WTC11 (cell line): ENCODE measurements around the gene SLC35B4. TPM values are rescaled to one million over a fixed set of nuclear protein-coding genes. Genes with fewer than 3 reads are reported as not detected.

Experiments
- ATAC-seq: fragments of 200-7000 bp; cut with Tn5 transposase; 2 replicates; pipeline ENCODE4 v1.10.0; 2021; ENCODE audit warnings: mild to moderate bottlenecking, moderate library complexity
- CTCF ChIA-PET: fragments of 300-600 bp; sonication (Branson Sonifier 250); formaldehyde crosslinking; loops from one replicate; lab custom pipeline; 2021; ENCODE audit warnings: antibody characterized with exemption; lab: Charles Lee
- POLR2A ChIA-PET: fragments of 350-600 bp; sonication (Branson Sonifier 250); formaldehyde crosslinking; loops from one replicate; lab custom pipeline; 2021; ENCODE audit warnings: antibody characterized with exemption; lab: Charles Lee
- DNase-seq: peaks from one replicate; pipeline ENCODE4 v3.0.0; 2021; ENCODE audit warnings: low spot score
- H3K27ac Mint-ChIP-seq: 2 replicates; pipeline ENCODE4 v1.8.0; 2021; ENCODE audit warnings: mixed read lengths
- H3K27me3 Mint-ChIP-seq: 2 replicates; pipeline ENCODE4 v1.8.0; 2021; ENCODE audit warnings: low read depth, mild to moderate bottlenecking, moderate library complexity, mixed read lengths
- H3K36me3 Mint-ChIP-seq: 2 replicates; pipeline ENCODE4 v1.8.0; 2021; ENCODE audit warnings: mixed read lengths
- H3K4me1 Mint-ChIP-seq: 2 replicates; pipeline ENCODE4 v1.8.0; 2022; ENCODE audit warnings: mixed read lengths
- H3K4me3 Mint-ChIP-seq: 2 replicates; pipeline ENCODE4 v1.8.0; 2021; ENCODE audit warnings: mild to moderate bottlenecking, moderate library complexity, mixed read lengths
- H3K9me3 Mint-ChIP-seq: 2 replicates; pipeline ENCODE4 v1.8.0; 2021; ENCODE audit warnings: mixed read lengths
- CREB1 ChIP-seq: sonication (generic); formaldehyde crosslinking; IDR thresholded peaks from 2 replicates; pipeline ENCODE4 v1.8.0; 2023; ENCODE audit warnings: mild to moderate bottlenecking, missing genetic modification reagents
- EMX1 ChIP-seq: fragments of 250-450 bp; sonication (Bioruptor Pico); IDR thresholded peaks from 2 replicates; pipeline ENCODE4 v1.8.0; 2021; ENCODE audit warnings: mild to moderate bottlenecking
- FOXJ3 ChIP-seq: sonication (generic); formaldehyde crosslinking; IDR thresholded peaks from 2 replicates; pipeline ENCODE4 v1.9.0; 2021; ENCODE audit warnings: missing genetic modification reagents, mild to moderate bottlenecking, borderline replicate concordance
- FOXK1 ChIP-seq: sonication (generic); formaldehyde crosslinking; IDR thresholded peaks from 2 replicates; pipeline ENCODE4 v1.8.0; 2022; ENCODE audit warnings: mild to moderate bottlenecking, moderate library complexity, missing genetic modification reagents
- GRHL2 ChIP-seq: fragments of 250-450 bp; sonication (Bioruptor Pico); IDR thresholded peaks from 2 replicates; pipeline ENCODE4 v1.8.0; 2022; ENCODE audit warnings: mild to moderate bottlenecking, moderate library complexity; ENCODE audit not compliant: insufficient replicate concordance, severe bottlenecking
- IRF2 ChIP-seq: sonication (generic); formaldehyde crosslinking; IDR thresholded peaks from 2 replicates; pipeline ENCODE4 v1.8.0; 2022; ENCODE audit warnings: low read depth, missing genetic modification reagents, borderline replicate concordance
- MYBL2 ChIP-seq: sonication (generic); formaldehyde crosslinking; IDR thresholded peaks from 2 replicates; pipeline ENCODE4 v1.8.1; 2023; ENCODE audit warnings: mild to moderate bottlenecking, moderate library complexity, missing genetic modification reagents
- NFATC4 ChIP-seq: fragments of 250-450 bp; sonication (Bioruptor Pico); IDR thresholded peaks from 2 replicates; pipeline ENCODE4 v1.9.0; 2021; ENCODE audit warnings: mild to moderate bottlenecking
- NFE2L1 ChIP-seq: sonication (generic); formaldehyde crosslinking; IDR thresholded peaks from 2 replicates; pipeline ENCODE4 v1.8.1; 2023; ENCODE audit warnings: missing genetic modification reagents
- NFYB ChIP-seq: sonication (generic); formaldehyde crosslinking; conservative IDR thresholded peaks from 2 replicates; pipeline ENCODE4 v1.8.0; 2022; ENCODE audit warnings: low read depth, missing genetic modification reagents
- PRRX2 ChIP-seq: fragments of 250-450 bp; sonication (Bioruptor Pico); IDR thresholded peaks from 2 replicates; pipeline ENCODE4 v1.8.0; 2021; ENCODE audit warnings: mild to moderate bottlenecking
- RORB ChIP-seq: fragments of 250-450 bp; sonication (Bioruptor Pico); IDR thresholded peaks from 2 replicates; pipeline ENCODE4 v1.9.0; 2021; ENCODE audit warnings: mild to moderate bottlenecking
- SP1 ChIP-seq: sonication (generic); formaldehyde crosslinking; conservative IDR thresholded peaks from 2 replicates; pipeline ENCODE4 v1.8.1; 2022; ENCODE audit warnings: missing genetic modification reagents
- TEAD1 ChIP-seq: sonication (generic); formaldehyde crosslinking; IDR thresholded peaks from 2 replicates; pipeline ENCODE4 v1.8.0; 2022; ENCODE audit warnings: mild to moderate bottlenecking, missing genetic modification reagents
- TEAD4 ChIP-seq: sonication (generic); formaldehyde crosslinking; IDR thresholded peaks from 2 replicates; pipeline ENCODE4 v1.8.0; 2022; ENCODE audit warnings: mild to moderate bottlenecking, missing genetic modification reagents
- ZNF138 ChIP-seq: sonication (generic); formaldehyde crosslinking; conservative IDR thresholded peaks from 2 replicates; pipeline ENCODE4 v1.8.1; 2022; ENCODE audit warnings: mild to moderate bottlenecking, moderate library complexity, missing genetic modification reagents
- ZNF219 ChIP-seq: sonication (generic); formaldehyde crosslinking; IDR thresholded peaks from 2 replicates; pipeline ENCODE4 v1.8.0; 2023; ENCODE audit warnings: missing genetic modification reagents, mild to moderate bottlenecking, borderline replicate concordance
- ZNF232 ChIP-seq: sonication (generic); formaldehyde crosslinking; IDR thresholded peaks from 2 replicates; pipeline ENCODE4 v1.8.0; 2022; ENCODE audit warnings: mild to moderate bottlenecking, missing genetic modification reagents
- ZNF317 ChIP-seq: sonication (generic); formaldehyde crosslinking; IDR thresholded peaks from 2 replicates; pipeline ENCODE4 v1.8.1; 2023; ENCODE audit warnings: low read depth, mild to moderate bottlenecking, moderate library complexity, missing genetic modification reagents, borderline replicate concordance
- ZNF423 ChIP-seq: fragments of 250-450 bp; sonication (Bioruptor Pico); IDR thresholded peaks from 2 replicates; pipeline ENCODE4 v2.1.2; 2022; ENCODE audit warnings: mild to moderate bottlenecking, moderate library complexity
- total RNA-seq: library from RNA; stranded (reverse); gene quantifications from 3 replicates; pipeline ENCODE4 v1.2.3, GENCODE V29; 2021
- TF ChIP-seq, protein P1 (sequence below): fragments of 250-450 bp; sonication (Bioruptor Pico); IDR thresholded peaks from 2 replicates; pipeline ENCODE4 v1.9.0; 2021; ENCODE audit warnings: mild to moderate bottlenecking
- TF ChIP-seq, protein P2 (sequence below): sonication (generic); formaldehyde crosslinking; IDR thresholded peaks from 2 replicates; pipeline ENCODE4 v1.8.1; 2023; ENCODE audit warnings: mild to moderate bottlenecking, missing genetic modification reagents, moderate library complexity
- TF ChIP-seq, protein P3 (sequence below): sonication (generic); formaldehyde crosslinking; IDR thresholded peaks from 2 replicates; pipeline ENCODE4 v1.8.1; 2022; ENCODE audit warnings: missing genetic modification reagents, borderline replicate concordance
- TF ChIP-seq, protein P4 (sequence below): sonication (generic); formaldehyde crosslinking; IDR thresholded peaks from 2 replicates; pipeline ENCODE4 v1.8.1; 2022; ENCODE audit warnings: mild to moderate bottlenecking, moderate library complexity, missing genetic modification reagents

Gene SLC35B4
- total RNA-seq, 1 experiment from 2014 or later, result 32.6 TPM

DNA sequence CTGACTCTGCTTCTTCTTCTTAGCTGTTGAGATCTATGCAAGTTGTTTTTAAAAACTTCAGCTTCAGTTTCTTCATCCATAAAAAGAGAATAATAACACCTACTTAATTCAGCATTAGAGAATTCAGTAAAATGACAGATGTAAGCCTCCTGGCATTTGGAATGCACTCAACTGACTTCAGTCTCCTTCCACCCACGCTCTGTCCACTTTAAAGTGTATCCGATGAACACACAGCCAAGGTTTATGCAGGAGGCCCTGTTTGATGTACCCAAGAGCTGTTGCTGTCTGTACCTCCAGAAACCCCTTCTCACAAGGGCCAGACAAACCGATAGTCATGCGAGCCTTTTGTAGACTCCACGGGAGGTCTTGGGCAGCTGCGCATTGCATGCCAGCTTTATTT lies 27.1 kb upstream of the SLC35B4 start:
- TF ChIP-seq TEAD1 (CRISPR knock-in tag) (no peak), NFATC4 (CRISPR knock-in tag) (no peak), CREB1 (no peak), FOXJ3 (CRISPR knock-in tag) (no peak)
- ATAC-seq (no peak), DNase-seq (no peak)
- Mint-ChIP-seq H3K27ac (no peak overlapping the region), H3K4me3 (no peak overlapping the region), H3K36me3 (no peaks in the 10 kb centered on the region), H3K9me3 (peaks cover 2% of the 10 kb centered on the region; the same call in 1 of the 2 replicates), H3K27me3 (no peaks in the 10 kb centered on the region; the same call in 1 of the 2 replicates), H3K4me1 (peaks cover 6% of the 10 kb centered on the region)
- ChIA-PET CTCF (interaction anchor here (3.0 kb wide), 1 partner anchor 13 kb away, joined by 14 read pairs; no protein-coding TSS in a partner anchor), POLR2A (no interaction called here)

DNA sequence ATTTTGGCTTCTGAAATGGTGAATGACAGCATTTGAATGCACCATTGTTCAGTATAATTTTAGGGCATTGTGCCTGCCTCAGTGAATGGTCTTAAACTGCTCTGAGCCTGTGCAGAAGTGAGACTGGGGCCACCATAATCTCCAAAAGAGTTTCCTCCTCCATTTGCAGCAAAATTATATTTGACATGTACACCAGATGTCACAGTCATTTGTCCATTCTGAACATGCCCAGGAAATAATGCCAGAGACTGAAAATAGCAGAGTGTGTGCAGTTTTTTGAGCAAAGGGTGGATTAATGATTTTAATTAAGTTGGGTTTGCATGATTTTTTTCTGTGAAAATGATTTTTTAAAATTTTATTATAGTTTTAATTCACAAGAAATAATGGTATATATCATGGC lies 26.4 kb upstream of the SLC35B4 start:
- TF ChIP-seq, protein P1, sequence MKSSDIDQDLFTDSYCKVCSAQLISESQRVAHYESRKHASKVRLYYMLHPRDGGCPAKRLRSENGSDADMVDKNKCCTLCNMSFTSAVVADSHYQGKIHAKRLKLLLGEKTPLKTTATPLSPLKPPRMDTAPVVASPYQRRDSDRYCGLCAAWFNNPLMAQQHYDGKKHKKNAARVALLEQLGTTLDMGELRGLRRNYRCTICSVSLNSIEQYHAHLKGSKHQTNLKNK, result no peak
- TF ChIP-seq EMX1 (CRISPR knock-in tag) (no peak), MYBL2 (CRISPR knock-in tag) (no peak), RORB (CRISPR knock-in tag) (no peak), GRHL2 (no peak), SP1 (CRISPR knock-in tag) (no peak), TEAD4 (CRISPR knock-in tag) (no peak), ZNF317 (no peak), FOXK1 (CRISPR knock-in tag) (no peak), PRRX2 (CRISPR knock-in tag) (no peak), ZNF423 (CRISPR knock-in tag) (no peak), NFE2L1 (CRISPR knock-in tag) (no peak), ZNF219 (CRISPR knock-in tag) (no peak), ZNF232 (CRISPR knock-in tag) (no peak), ZNF138 (CRISPR knock-in tag) (no peak), NFYB (no peak), IRF2 (no peak)
- TF ChIP-seq, protein P2, sequence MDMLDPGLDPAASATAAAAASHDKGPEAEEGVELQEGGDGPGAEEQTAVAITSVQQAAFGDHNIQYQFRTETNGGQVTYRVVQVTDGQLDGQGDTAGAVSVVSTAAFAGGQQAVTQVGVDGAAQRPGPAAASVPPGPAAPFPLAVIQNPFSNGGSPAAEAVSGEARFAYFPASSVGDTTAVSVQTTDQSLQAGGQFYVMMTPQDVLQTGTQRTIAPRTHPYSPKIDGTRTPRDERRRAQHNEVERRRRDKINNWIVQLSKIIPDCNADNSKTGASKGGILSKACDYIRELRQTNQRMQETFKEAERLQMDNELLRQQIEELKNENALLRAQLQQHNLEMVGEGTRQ (CRISPR knock-in tag), result no peak
- TF ChIP-seq, protein P3, sequence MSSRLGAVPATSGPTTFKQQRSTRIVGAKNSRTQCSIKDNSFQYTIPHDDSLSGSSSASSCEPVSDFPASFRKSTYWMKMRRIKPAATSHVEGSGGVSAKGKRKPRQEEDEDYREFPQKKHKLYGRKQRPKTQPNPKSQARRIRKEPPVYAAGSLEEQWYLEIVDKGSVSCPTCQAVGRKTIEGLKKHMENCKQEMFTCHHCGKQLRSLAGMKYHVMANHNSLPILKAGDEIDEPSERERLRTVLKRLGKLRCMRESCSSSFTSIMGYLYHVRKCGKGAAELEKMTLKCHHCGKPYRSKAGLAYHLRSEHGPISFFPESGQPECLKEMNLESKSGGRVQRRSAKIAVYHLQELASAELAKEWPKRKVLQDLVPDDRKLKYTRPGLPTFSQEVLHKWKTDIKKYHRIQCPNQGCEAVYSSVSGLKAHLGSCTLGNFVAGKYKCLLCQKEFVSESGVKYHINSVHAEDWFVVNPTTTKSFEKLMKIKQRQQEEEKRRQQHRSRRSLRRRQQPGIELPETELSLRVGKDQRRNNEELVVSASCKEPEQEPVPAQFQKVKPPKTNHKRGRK (CRISPR knock-in tag), result no peak
- TF ChIP-seq, protein P4, sequence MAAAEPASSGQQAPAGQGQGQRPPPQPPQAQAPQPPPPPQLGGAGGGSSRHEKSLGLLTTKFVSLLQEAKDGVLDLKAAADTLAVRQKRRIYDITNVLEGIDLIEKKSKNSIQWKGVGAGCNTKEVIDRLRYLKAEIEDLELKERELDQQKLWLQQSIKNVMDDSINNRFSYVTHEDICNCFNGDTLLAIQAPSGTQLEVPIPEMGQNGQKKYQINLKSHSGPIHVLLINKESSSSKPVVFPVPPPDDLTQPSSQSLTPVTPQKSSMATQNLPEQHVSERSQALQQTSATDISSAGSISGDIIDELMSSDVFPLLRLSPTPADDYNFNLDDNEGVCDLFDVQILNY (CRISPR knock-in tag), result no peak
- DNase-seq, result no peak
- H3K4me3 Mint-ChIP-seq, result no peak overlapping the region
- H3K27ac Mint-ChIP-seq, result no peak overlapping the region
- no peaks in the 10 kb centered on the region; the same call in 1 of the 2 replicates for H3K27me3 Mint-ChIP-seq
- H3K36me3 Mint-ChIP-seq, result no peaks in the 10 kb centered on the region
- H3K9me3 Mint-ChIP-seq, result peaks cover 4% of the 10 kb centered on the region; the same call in 1 of the 2 replicates
- POLR2A ChIA-PET, result no interaction called here
- CTCF ChIA-PET, result interaction anchor here (3.0 kb wide), 1 partner anchor 14 kb away, joined by 14 read pairs; no protein-coding TSS in a partner anchor
- ATAC-seq, result no peak
- peaks cover 6% of the 10 kb centered on the region for H3K4me1 Mint-ChIP-seq
